ENCODE data around the gene SPEF2.

DNA sequence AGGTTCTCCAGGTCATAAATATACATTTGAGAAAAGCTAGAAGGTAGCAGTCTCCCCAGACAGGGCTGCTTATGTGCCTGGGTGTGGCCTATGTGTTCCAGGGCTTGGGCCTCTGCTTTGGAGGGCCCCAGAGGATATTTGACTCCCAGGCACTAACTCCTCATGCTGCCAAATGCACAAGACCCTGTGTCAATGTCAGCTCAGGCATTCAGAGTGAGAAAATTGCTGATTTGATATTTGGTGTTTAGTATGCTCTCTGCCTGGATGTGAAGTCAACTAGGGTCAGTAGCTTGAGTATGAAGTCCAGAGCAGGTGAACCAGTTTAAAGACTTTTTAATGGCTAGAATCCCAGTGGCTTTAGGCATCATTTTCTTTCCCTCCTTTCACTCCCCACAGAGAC lies 181.5 kb downstream of the SPEF2 start:
- TF ChIP-seq EZH2 (IDR thresholded peaks at IDR 0.05; ENCODE audit: borderline replicate concordance, insufficient read depth, low read depth, low read length, poor library complexity, severe bottlenecking), result no peak
- TF ChIP-seq, protein P1, sequence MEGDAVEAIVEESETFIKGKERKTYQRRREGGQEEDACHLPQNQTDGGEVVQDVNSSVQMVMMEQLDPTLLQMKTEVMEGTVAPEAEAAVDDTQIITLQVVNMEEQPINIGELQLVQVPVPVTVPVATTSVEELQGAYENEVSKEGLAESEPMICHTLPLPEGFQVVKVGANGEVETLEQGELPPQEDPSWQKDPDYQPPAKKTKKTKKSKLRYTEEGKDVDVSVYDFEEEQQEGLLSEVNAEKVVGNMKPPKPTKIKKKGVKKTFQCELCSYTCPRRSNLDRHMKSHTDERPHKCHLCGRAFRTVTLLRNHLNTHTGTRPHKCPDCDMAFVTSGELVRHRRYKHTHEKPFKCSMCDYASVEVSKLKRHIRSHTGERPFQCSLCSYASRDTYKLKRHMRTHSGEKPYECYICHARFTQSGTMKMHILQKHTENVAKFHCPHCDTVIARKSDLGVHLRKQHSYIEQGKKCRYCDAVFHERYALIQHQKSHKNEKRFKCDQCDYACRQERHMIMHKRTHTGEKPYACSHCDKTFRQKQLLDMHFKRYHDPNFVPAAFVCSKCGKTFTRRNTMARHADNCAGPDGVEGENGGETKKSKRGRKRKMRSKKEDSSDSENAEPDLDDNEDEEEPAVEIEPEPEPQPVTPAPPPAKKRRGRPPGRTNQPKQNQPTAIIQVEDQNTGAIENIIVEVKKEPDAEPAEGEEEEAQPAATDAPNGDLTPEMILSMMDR (IDR thresholded peaks at IDR 0.05), result no peak
